Endodermal cell (in vitro differentiated cells): ENCODE data around the gene SPARCL1. TPM values are rescaled to one million over a fixed set of nuclear protein-coding genes. Genes with fewer than 3 reads are reported as not detected.

Experiments used
- DNase-seq: peaks from one replicate; pipeline ENCODE4 v3.0.0-alpha.2; 2017
- H3K27ac ChIP-seq: 2 replicates; pipeline ENCODE4 v1.5.1; 2013; ENCODE audit warnings: mild to moderate bottlenecking, low read depth, low read length, moderate library complexity
- H3K27me3 ChIP-seq: 2 replicates; pipeline ENCODE4 v1.6.1; 2013; ENCODE audit warnings: mild to moderate bottlenecking, low read length, moderate library complexity; ENCODE audit not compliant: insufficient read depth, control insufficient read depth, poor library complexity, severe bottlenecking
- H3K36me3 ChIP-seq: 2 replicates; pipeline ENCODE4 v1.7.0; 2013; ENCODE audit warnings: mild to moderate bottlenecking, low read length, moderate library complexity; ENCODE audit not compliant: control insufficient read depth, insufficient read depth
- H3K4me1 ChIP-seq: one replicate; pipeline ENCODE4 v1.7.0; 2013; ENCODE audit warnings: low read length; ENCODE audit not compliant: control insufficient read depth, insufficient read depth
- H3K4me3 ChIP-seq: 2 replicates; pipeline ENCODE4 v1.5.1; 2013; ENCODE audit warnings: mild to moderate bottlenecking, low read length, moderate library complexity
- H3K9ac ChIP-seq: 2 replicates; pipeline ENCODE4 v1.6.1; 2013; ENCODE audit warnings: mild to moderate bottlenecking, low read length, moderate library complexity; ENCODE audit not compliant: poor library complexity, severe bottlenecking; ENCODE audit errors: extremely low read depth
- H3K9me3 ChIP-seq: 2 replicates; pipeline ENCODE4 v1.6.1; 2013; ENCODE audit warnings: mild to moderate bottlenecking, low read length, moderate library complexity; ENCODE audit not compliant: control insufficient read depth
- H3K27ac Mint-ChIP-seq: 2 replicates; pipeline ENCODE4 v1.8.0; 2020; ENCODE audit warnings: mixed read lengths
- H3K27me3 Mint-ChIP-seq: 2 replicates; pipeline ENCODE4 v1.8.0; 2021; ENCODE audit warnings: mild to moderate bottlenecking, mixed read lengths; ENCODE audit not compliant: insufficient read depth
- H3K36me3 Mint-ChIP-seq: 2 replicates; pipeline ENCODE4 v1.8.0; 2020; ENCODE audit warnings: low read depth, mixed read lengths
- H3K4me1 Mint-ChIP-seq: 2 replicates; pipeline ENCODE4 v1.8.0; 2020; ENCODE audit warnings: mixed read lengths
- H3K4me3 Mint-ChIP-seq: 2 replicates; pipeline ENCODE4 v1.8.0; 2020; ENCODE audit warnings: mild to moderate bottlenecking, moderate library complexity, mixed read lengths
- H3K9me3 Mint-ChIP-seq: 2 replicates; pipeline ENCODE4 v1.8.0; 2020; ENCODE audit warnings: mild to moderate bottlenecking, mixed read lengths
- WGBS, 2 experiments: methylation state at CpG; one replicate each; pipeline versions ENCODE4 v1.1.5 to v1.1.7; 2013; ENCODE audit warnings: missing lambda C conversion rate in 2 of 2, mixed read lengths in 1 of 2; ENCODE audit not compliant: insufficient coverage in 1 of 2, insufficient read length in 1 of 2; 5-methylcytosine and 5-hydroxymethylcytosine counted together
- total RNA-seq, 2 donors: library from RNA; stranded (reverse); fragmentation: NEBNext Ultra II Directional in 1 of 2; extraction: Animal tissue kit (Norgen Biotek cat#: 25700) in 1 of 2; gene quantifications; 2 replicates in 1 of 2; 3 replicates in 1 of 2; pipeline ENCODE4 v1.2.1, GENCODE V29; 2021
- TF ChIP-seq, protein P1 (sequence below): fragments of 200-600 bp; sonication (generic); conservative IDR thresholded peaks from 2 replicates; pipeline ENCODE4 v1.5.0; 2021; ENCODE audit warnings: antibody characterized with exemption, mild to moderate bottlenecking

The SPARCL1 gene
- total RNA-seq, 2 donors from 2014 or later = 0.26 to 1.0 TPM

DNA sequence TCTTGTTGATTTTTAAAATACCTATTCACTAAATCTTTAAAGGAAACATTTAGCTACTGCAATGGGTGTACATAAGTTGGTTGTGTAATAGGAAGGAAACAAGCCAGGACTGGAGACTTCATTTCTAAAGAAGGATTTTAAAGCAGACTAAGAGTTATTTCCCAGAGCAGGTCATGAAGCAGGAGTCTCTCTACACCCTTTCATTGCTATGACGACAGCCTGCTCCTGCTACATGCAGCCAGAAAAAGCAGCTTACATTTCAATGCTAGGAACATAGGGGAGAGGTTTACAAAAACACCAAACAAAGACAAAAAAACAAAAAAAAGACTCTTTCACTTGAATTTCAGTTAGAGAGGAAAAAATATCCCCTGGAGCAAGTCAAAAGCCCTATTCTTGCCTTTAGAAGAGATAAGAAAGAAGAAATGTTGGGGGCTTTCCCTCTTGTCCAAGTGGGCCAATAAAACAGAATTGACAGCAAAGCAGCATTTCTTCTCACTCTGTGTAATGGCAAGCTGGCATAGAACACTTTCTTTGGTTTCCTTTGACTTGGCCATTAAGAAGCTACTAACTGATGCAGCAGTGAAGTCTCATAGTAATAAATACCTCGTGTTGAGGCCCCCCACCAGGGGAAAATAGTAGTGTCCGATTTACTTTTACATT, 3.4 kb downstream of the SPARCL1 start:
- Mint-ChIP-seq H3K36me3 (peaks cover 11% of the 10 kb centered on the region), H3K4me3 (no peak overlapping the region), H3K27ac (no peak overlapping the region), H3K9me3 (peaks cover 19% of the 10 kb centered on the region), H3K27me3 (no peaks in the 10 kb centered on the region), H3K4me1 (peaks cover 33% of the 10 kb centered on the region)
- DNase-seq = no peak
- peaks cover 4% of the 10 kb centered on the region for H3K9me3 ChIP-seq
- H3K27me3 ChIP-seq = no peaks in the 10 kb centered on the region
- H3K9ac ChIP-seq = no peak overlapping the region
- peaks cover 17% of the 10 kb centered on the region for H3K4me1 ChIP-seq
- H3K4me3 ChIP-seq = no peak overlapping the region
- H3K27ac ChIP-seq = peak overlapping the region; percentile 79
- TF ChIP-seq, protein P1, sequence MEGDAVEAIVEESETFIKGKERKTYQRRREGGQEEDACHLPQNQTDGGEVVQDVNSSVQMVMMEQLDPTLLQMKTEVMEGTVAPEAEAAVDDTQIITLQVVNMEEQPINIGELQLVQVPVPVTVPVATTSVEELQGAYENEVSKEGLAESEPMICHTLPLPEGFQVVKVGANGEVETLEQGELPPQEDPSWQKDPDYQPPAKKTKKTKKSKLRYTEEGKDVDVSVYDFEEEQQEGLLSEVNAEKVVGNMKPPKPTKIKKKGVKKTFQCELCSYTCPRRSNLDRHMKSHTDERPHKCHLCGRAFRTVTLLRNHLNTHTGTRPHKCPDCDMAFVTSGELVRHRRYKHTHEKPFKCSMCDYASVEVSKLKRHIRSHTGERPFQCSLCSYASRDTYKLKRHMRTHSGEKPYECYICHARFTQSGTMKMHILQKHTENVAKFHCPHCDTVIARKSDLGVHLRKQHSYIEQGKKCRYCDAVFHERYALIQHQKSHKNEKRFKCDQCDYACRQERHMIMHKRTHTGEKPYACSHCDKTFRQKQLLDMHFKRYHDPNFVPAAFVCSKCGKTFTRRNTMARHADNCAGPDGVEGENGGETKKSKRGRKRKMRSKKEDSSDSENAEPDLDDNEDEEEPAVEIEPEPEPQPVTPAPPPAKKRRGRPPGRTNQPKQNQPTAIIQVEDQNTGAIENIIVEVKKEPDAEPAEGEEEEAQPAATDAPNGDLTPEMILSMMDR = no peak
- no peaks in the 10 kb centered on the region for H3K36me3 ChIP-seq
- 60 to 67% methylated on average over 1 to 3 of the region's 3 CpGs for WGBS, 2 experiments

DNA sequence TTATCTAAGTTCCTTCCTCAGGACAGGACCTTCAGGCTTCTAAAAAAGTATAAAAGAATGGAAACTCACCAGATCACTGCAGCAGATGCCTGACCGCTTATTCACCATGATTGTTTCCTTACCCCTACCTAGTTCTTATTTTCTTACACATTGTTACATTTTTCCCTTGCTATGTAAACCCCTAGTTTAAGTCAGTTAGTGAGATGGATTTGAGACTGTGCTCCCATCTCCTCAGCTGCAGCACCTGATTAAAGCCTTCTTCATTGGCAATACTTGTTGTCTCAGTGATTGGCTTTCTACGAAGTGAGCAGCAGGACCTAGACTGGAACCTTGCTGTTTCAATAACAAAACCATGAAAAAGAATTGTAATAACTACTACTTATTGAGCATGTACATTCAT, 4.7 kb downstream of the SPARCL1 start:
- Histone ChIP-seq H3K9me3 (peaks cover 4% of the 10 kb centered on the region), H3K27ac (no peak overlapping the region), H3K36me3 (no peaks in the 10 kb centered on the region), H3K27me3 (no peaks in the 10 kb centered on the region), H3K4me1 (peaks cover 15% of the 10 kb centered on the region), H3K4me3 (no peak overlapping the region), H3K9ac (no peak overlapping the region)
- H3K36me3 Mint-ChIP-seq = peaks cover 11% of the 10 kb centered on the region
- H3K4me1 Mint-ChIP-seq = peaks cover 33% of the 10 kb centered on the region
- TF ChIP-seq, protein P1 = no peak
- H3K27ac Mint-ChIP-seq = no peak overlapping the region
- H3K27me3 Mint-ChIP-seq = no peaks in the 10 kb centered on the region
- WGBS, 2 experiments = 46% methylated on average over 2 of the region's 2 CpGs; no CpG with 5 or more reads in 1 of the 2 experiments
- H3K4me3 Mint-ChIP-seq = no peak overlapping the region
- no peak for DNase-seq
- H3K9me3 Mint-ChIP-seq = peaks cover 19% of the 10 kb centered on the region

DNA sequence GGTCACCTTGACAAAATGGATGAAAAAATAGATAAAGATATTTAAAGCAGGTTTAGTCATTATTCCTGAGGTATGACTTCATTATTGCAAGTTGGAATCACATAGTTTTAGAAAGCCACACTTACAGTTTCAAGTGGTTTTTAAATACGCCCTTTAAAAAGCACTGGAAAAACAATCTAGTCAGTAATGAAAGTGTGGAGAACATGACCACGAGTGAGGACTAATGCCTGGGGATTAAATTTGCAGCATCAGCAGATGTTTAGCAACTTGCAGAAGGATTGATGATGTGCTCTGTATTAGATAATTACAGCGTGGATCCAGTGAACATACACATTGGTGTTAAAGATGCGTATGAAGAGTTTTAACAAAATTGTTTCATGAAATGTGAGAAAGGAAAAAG, 5.9 kb downstream of the SPARCL1 start:
- no peak overlapping the region for H3K27ac ChIP-seq
- H3K9ac ChIP-seq = no peak overlapping the region
- Mint-ChIP-seq H3K27ac (no peak overlapping the region), H3K9me3 (peaks cover 19% of the 10 kb centered on the region), H3K36me3 (peaks cover 11% of the 10 kb centered on the region), H3K4me1 (peaks cover 26% of the 10 kb centered on the region), H3K27me3 (no peaks in the 10 kb centered on the region), H3K4me3 (no peak overlapping the region)
- WGBS, 2 experiments = 94 to 98% methylated on average over 3 to 4 of the region's 4 CpGs
- H3K27me3 ChIP-seq = no peaks in the 10 kb centered on the region
- H3K4me1 ChIP-seq = peaks cover 8% of the 10 kb centered on the region
- no peak overlapping the region for H3K4me3 ChIP-seq
- no peak for DNase-seq
- TF ChIP-seq, protein P1 = no peak
- H3K36me3 ChIP-seq = no peaks in the 10 kb centered on the region
- peaks cover 4% of the 10 kb centered on the region for H3K9me3 ChIP-seq
